ENCODE results near the gene GPR108.

GRCh38 chr19:6686628-6686975 lies 50.8 kb downstream of the GPR108 start:
- no peak for TF ChIP-seq CTCF (IDR thresholded peaks at IDR 0.05; ENCODE audit: poor library complexity, severe bottlenecking)
- TF ChIP-seq TAF1 (IDR thresholded peaks at IDR 0.05; ENCODE audit: low read depth), result no peak
- no peak for TF ChIP-seq POLR2AphosphoS5 (IDR thresholded peaks at IDR 0.05)
- TF ChIP-seq EP300 (conservative IDR thresholded peaks at IDR 0.05; ENCODE audit: poor library complexity, severe bottlenecking), result no peak
- no peak for TF ChIP-seq RAD21 (conservative IDR thresholded peaks at IDR 0.05)
- no peak for TF ChIP-seq MXI1 (conservative IDR thresholded peaks at IDR 0.05; ENCODE audit: poor library complexity, severe bottlenecking)
- no peak for TF ChIP-seq EZH2 (IDR thresholded peaks at IDR 0.05; ENCODE audit: borderline replicate concordance, insufficient read depth, low read length, poor library complexity, severe bottlenecking)
- no peak for TF ChIP-seq REST (IDR thresholded peaks at IDR 0.05; ENCODE audit: borderline replicate concordance)
